ENCODE data around the gene LRP1B.

DNA sequence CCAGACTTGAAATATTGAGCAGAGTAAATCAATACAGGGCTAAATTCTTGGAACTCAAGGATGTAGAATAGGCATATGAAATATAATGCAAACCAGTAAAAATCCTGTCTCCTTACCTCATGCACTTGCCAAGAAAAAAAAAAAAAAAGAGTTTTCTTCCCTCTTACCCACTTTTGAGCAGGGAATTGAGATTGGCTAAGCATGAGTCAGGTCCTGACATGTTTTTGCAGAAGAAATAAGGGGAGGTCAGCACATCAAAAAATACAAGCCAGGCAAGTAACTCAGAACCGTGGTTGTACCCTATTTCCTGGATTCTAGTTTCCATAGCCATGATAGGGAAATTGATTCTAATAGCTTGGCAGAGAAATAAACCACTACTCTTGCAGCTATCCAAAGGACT, 1526.7 kb downstream of the LRP1B start:
- TF ChIP-seq POLR2AphosphoS5 (IDR thresholded peaks at IDR 0.05; ENCODE audit: low read depth, low read length), result no peak
- TF ChIP-seq REST (IDR thresholded peaks at IDR 0.05; ENCODE audit: insufficient read depth in 1 of 2, low read depth in 2 of 2, low read length in 2 of 2), result no peak

Data from PFSK-1 (cell line).